NCI-H1436 treated with DMSO at 0.1 percent for 48 hours (cell line): Measurements from ENCODE around the gene SEMA3B.
"Not testable (repeated sequence)": the region's sequence is repeated elsewhere in the genome, so short reads cannot be mapped to it uniquely, and the experiment has no call there.

Source experiments
- DNase-seq: peaks from one replicate; lab custom pipeline; 2025; lab: John Stamatoyannopoulos, UW

The SEMA3B gene

DNA sequence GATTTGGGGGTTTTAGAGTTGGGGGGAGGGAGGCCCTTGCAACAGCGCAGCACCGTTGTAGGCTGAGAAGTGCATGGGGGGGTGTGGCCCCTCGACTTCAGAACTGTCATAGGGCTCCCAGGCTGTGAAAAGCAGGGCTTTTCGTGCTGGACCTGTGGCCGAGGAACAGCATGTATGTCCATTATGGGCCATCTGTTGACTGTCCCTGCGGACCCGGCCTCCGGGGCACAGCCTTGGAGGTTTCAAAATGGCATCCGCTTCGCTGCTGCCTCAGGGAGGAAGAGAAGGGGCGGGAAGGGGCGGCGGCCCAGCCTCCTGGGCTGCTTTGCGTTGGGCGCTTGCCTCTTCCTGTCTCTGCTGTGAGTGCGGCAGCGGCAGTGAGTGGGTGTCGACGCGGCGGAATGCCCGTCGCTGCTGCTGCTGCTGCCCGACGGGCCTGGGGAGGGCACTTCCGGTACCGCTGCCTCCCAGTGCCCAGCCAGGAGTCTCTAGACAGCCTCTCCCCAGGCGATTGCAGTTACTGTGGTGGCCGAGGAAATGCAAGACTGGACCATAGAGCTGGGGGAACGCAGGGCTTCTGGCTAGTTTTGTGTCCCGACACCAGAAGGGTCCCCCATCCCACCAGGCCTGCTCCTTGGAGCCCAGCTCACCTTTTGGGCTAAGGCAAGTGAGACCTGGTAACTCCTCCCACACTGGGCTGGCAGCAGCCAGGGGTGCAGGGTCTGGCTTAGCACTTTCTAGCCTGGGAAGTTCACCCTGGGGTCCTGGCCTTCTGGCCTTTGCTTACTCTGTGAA, 31.0 kb upstream of the SEMA3B start:
- no peak for DNase-seq

DNA sequence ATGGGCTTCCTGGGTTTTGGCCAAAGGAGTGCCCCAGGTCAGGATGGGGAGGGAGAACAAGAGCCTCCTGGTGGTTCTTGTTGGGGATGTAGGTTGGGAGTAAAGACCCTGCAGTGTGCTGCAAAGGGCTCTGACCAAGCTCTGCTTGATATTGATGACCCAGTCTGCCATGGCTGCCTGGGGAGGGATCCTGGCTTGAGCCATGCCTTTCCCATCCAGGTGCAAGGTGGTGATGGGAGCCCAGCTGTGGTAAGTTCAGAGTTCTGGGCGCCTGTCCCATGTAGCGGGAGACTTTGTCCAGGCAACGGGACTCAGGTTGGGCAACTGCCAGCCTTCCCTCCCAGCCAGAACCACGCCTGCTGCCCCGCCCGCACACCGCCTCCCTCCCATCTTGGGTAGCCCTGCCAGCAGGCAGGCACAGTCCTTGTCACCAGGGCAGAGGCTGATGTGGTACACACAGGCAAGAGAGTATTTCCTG, 30.4 kb upstream of the SEMA3B start:
- no peak for DNase-seq

DNA sequence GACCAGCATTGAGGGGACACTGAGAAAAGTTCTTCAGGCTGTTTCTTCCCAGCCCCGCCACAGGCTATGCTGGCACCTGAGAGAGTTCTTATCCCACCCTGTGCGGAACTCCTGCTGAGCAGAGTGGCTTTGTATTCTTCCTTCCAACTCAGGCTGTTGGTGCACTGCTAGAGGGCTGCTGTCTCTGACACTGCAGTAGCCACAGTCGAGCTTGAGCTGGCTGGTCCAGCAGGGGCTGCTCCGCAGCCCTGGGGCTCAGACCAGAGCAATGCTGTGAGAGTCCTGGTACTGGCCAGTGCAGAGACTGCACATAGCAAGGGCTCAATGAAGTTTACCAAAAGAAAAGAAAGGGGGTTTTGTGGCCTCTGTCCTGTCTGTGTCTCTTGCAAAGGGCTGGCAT, 29.3 kb upstream of the SEMA3B start:
- DNase-seq = no peak

DNA sequence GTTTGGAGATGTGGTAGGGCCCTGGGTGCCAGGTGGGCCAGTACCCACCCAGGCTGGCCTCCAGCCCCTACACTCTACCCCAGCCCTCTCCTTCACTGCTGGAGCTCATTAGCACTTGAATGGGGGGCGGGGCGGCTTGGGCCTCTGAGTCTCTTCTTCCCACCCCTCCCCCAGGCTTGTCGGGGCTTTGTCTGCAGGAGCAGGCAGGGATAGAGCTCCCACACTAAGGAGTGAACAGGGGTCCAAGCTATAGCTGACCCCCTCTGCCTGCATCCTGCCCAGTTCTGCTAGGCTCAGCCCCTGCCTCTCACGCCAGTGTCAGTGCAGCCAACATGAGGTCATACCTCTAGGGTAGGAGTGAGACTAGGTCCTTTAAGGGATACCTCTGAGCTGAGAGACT, 27.8 kb upstream of the SEMA3B start:
- DNase-seq = no peak

GRCh38 chr3:50241713-50242380, 27.1 kb upstream of the SEMA3B start:
- no peak for DNase-seq

DNA sequence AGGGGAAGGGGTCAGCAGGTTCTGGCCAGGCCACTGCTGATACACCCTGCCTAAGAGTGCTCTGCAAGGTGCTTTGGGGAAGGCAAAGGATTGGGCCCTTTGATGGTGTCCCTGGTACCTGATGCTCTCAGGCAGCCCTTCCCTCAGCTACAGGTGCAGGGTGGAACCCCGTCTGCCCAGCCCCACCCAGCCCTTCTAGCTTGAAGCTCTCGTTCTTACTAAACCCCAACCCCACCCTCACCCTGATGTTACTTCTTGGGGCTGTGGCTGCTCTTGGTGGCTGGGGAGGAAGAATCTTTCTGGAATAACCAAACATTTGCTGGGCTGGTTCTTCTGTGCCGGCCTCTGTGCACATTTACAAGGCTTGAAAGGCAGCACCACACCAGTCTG, 26.6 kb upstream of the SEMA3B start:
- DNase-seq = no peak

GRCh38 chr3:50242851-50243542, 25.9 kb upstream of the SEMA3B start:
- no peak for DNase-seq

DNA sequence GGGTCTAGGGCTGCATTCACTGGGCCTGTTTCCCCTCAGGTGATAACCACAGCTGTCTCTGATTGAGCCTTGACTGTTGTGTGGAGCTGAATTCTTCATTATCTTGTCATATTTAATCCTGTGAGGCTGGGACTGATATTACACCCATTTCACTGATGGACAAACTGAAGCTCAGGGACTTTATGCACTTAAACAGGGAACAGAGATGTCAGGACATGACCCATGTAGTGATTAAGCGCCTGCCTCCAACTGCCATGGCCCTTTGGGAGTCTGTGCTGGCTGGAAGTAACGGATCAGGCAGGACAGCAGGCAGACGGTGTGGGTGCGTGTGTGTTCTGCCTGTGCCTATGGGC, 25.4 kb upstream of the SEMA3B start:
- DNase-seq = no peak

- not testable (repeated sequence) for DNase-seq
Measured at GRCh38 chr3:50244813-50245212, 24.1 kb upstream of the SEMA3B start.

DNA sequence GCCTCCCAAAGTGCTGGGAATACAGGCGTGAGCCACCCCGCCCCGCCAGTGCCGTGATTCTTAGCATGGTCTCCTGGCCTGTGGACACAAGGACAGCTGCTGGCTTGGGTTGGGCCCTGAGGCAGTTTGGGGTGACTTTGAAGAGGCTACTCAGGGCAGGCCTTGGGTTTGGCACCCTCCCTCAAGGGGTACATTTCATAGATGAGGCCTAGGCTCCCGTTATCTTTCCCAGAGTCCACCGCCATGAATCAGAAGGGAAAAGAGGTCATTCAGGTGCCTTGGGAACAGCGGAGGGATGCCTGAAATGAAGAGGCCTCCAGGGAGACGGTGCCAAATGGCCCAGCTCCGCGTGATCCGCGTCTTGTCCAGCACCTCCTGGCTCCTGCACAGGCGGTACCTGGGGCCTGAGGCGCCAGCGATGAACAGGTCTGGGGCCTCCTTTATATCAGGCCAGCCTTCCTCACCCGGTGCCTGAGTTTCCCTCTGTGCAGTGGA, 23.6 kb upstream of the SEMA3B start:
- no peak for DNase-seq

DNA sequence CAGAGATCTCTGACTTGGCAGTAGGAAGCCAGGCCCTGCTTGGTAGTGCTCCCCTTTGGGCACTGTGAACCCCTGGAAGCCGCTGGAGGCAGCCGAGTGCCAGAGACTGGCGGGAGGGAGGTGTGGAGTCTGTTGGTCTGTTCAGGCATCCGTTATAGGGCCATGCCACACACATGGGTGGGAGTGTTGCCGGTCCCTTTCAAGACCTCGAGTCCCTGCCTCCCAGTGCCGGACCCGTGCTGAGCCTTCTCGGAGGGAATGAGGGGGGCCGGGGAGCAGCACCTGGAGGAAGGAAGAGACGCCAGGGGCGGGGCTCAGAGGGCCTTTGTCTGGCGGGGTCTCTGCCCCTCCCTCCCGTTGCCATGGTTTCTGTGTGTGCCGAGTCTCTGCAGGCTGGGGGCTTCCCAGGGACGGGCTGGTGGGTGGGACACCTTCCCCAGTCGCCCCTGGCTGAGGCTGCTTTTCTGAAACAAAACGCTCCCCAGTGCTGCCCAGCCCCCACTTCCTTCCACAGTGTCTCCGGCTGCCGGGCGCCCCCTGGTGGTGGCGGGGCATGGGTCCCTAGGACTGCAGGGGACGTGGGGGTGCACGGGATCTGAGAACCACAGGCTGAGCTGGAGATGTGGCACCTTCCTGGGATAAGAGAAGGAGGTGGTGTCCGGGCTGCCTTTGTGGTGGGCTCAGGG, 23.0 kb upstream of the SEMA3B start:
- no peak for DNase-seq

DNA sequence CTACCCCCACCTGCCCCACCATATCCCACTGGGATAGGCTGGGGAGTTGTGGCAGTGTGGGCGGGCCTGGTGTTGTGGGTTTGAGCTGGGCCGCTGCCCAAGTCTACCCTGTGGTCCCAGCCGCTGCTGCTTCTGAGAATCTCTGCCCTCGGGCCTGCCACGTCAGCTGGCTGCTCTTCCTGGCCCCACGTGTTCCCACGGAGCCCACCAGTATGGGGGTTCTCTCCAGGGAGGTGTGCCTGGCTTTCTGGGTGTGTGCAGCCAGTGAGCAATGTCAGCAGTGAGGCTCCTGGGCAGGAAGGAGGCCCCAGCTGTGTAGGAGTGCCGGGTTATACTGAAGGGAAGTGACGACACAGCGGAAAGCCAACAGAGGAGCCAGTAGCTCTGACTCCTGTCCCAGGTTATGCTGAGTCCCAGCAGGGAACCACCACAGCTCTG, 22.4 kb upstream of the SEMA3B start:
- no peak for DNase-seq

DNA sequence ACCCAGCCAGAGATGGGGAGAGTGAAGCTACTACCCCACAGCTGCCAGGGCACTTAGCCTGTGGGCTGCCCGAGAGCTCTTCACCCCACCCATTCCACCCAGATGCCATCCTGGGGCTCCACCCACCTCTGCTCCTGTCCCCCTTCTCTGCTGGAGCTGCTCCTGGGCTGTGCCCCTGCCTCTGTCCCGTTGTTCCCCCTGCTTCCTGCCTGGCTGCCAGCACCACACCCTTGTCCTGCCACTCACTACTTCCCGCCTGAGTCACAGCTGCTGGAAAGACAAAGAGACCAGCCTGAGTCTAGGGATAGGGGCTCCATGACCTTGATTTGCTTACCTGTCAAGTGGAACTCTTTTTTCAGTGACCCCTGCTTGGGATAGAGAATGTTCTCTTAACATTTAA, 20.6 kb upstream of the SEMA3B start:
- DNase-seq = no peak

DNA sequence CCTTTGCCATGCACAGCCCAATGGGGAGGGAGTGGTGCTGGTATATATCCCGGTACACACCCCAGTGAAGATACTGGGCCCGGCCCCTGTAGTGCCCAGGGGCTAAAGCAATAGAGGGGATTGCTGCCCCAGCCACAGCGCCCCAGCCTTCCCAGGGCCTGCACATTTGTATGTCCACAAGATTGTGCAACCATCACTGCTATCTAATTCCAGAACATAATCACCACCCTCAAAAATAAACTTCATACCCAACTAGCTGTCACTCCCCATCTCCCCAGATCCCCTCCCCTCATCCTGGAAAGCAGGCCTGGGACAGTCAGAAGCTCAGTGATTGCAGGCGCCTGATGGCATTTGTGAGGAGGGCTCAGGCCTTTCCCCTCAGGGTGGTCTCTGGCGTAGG, 19.5 kb upstream of the SEMA3B start:
- DNase-seq = no peak

- no peak for DNase-seq
Measured at GRCh38 chr3:50250514-50250913, 18.4 kb upstream of the SEMA3B start.

DNA sequence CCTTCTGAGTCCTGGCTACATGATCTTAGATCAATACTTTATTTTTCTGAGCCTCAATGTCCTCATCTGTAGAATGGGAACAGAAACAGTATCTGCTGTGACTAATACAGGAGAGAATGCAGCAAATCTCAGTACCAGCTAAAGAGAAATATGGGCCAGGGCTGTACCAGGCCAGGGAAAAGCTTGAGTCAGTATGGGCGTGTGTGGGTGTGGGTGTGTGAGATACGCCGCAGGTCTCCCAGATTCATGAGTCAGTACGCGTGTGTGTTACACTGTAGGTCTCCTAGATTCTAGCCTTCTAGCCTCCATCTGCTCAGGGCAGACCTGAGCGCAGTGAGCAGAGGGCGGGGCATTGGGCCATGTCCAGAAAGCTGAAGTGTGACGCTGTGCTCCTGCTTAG, 17.7 kb upstream of the SEMA3B start:
- no peak for DNase-seq

- DNase-seq = no peak
Measured at GRCh38 chr3:50254577-50255250, 14.2 kb upstream of the SEMA3B start.

- no peak for DNase-seq
Measured at GRCh38 chr3:50255251-50255615, 13.7 kb upstream of the SEMA3B start.

DNA sequence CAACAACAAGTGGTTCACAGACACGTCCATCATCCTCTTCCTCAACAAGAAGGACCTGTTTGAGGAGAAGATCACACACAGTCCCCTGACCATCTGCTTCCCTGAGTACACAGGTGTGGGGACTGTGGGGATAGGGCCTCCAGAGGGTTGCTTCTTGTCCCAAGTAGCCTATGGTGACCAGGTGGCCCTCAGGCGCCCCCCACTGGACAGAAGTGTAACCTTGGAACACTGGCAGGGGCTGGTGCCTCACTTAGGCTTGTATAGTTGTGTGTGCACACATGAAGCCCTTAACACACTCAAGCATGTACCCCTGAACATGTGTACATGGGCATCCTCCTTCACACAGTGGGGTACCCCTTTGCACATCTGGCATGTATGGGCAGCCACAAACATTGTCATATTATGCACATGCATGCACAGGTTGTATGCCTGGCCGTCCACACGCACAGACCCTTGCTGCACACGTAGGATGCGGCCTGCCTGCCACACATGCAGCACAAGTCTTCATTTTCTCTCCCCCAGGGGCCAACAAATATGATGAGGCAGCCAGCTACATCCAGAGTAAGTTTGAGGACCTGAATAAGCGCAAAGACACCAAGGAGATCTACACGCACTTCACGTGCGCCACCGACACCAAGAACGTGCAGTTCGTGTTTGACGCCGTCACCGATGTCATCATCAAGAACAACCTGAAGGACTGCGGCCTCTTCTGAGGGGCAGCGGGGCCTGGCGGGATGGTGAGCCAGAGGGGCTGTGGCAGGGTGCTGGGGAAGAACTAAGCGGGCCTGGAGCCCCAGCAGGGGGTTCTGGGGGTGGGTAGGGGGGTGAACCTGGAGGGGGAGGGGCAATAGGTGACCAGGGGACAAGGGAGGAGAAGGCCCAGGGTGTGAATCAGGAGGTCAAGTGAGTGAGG, 11.7 kb upstream of the SEMA3B start:
- no peak for DNase-seq

- no peak for DNase-seq
Measured at GRCh38 chr3:50258029-50258680, 10.8 kb upstream of the SEMA3B start.
